NT2/D1 (cell line): Measurements from ENCODE around the gene PEAK1.

Experiments used
- SUZ12 ChIP-seq: IDR thresholded peaks from 2 replicates; pipeline ENCODE4 v1.6.1; 2011; ENCODE audit not compliant: insufficient read length, insufficient read depth; ENCODE audit errors: extremely low read depth
- ZNF274 ChIP-seq: IDR thresholded peaks from 2 replicates; pipeline ENCODE4 v1.6.1; 2011; ENCODE audit warnings: mild to moderate bottlenecking, low read depth, low read length

- no peak for TF ChIP-seq ZNF274
- TF ChIP-seq SUZ12 = no peak
Observed at GRCh38 chr15:77276096-77276495, 143.8 kb downstream of the PEAK1 start.
